ENCODE results near the gene KAZN.

GRCh38 chr1:14552246-14552965 is 46.1 kb upstream of the KAZN start:
- no peak for TF ChIP-seq EZH2 (IDR thresholded peaks at IDR 0.05; ENCODE audit: borderline replicate concordance)
- no peak for TF ChIP-seq CTCF (IDR thresholded peaks at IDR 0.05; ENCODE audit: poor library complexity)
- TF ChIP-seq EZH2phosphoT487 (IDR thresholded peaks at IDR 0.05; ENCODE audit: low read depth, severe bottlenecking, unreplicated experiment), result no peak
